ENCODE measurements around the gene GRB10.
"Not testable (repeated sequence)": the region's sequence is repeated elsewhere in the genome, so short reads cannot be mapped to it uniquely, and the experiment has no call there.

The GRB10 gene

DNA sequence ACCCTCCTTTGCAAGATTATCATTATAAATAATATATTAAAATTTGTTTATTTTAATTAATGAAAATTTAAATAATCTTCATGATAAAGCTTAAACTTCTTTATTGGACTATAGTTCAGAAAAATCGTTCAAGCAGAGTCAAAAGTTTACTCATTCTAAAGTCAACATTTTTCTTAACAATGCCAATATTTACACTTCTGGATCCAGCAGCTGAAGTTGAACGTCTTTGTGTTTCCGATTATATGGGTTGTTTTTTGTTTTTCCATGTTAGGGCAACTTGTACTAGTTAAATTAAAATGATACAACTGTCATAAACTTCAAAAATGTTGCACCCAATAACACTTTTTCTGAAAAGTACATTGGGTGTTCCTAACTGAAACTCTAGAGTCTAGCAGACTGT lies 43.8 kb downstream of the GRB10 start:
- no peak for DNase-seq

DNA sequence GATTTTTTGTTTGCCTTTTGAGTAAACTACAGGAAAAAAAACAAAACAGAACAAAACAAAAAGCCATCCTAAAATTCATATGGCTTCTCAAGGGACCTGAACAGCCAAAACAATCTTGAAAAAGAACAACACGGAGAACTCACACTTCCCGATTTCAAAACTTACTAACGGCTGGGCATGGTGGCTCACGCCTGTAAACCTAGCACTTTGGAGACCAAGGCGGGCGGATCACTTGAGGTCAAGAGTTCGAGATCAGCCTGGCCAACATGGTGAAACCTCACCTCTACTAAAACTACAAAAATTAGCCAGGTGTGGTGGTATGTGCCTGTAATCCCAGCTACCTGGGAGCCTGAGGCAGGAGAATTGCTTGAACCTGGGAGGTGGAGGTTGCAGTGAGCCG lies 46.9 kb downstream of the GRB10 start:
- DNase-seq, result not testable (repeated sequence)

DNA sequence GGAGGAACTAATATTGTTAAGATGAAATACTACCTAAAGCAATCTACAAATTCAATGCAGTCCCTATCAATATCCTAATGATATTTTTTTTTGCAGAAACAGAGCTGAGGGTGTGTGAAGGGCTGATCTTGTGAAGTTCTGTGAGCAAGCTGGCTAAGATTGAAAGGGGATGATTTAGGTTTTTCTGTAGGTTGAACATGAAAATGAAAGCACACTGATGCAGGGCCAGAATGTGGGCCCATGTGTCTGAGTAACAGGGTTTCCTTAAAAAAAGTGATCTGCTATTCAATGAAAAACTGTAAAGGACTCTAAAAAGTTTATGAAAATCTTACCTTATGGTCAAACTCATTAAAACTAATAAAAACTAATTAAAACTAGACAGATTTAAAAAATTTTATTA lies 47.4 kb downstream of the GRB10 start:
- no peak for DNase-seq

DNA sequence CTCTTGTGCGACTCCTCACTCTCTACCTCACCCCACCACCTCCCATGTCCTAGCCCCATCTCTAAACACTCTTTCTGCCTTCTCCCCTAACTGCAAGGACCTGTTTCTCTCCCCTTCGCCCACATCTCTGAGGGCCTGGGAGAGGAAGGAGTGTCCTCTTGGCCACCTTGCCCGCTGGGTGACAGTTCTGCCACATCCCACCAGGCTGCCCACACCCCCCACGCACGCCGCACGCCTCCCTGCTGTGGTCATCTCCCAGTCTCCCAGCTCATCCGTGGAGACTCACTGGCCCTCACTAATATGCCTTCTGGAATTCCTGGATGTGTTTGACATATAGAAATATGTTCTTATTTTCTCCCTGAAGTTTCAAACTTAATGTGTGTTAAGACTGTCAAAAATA lies 48.5 kb downstream of the GRB10 start:
- no peak for DNase-seq

DNA sequence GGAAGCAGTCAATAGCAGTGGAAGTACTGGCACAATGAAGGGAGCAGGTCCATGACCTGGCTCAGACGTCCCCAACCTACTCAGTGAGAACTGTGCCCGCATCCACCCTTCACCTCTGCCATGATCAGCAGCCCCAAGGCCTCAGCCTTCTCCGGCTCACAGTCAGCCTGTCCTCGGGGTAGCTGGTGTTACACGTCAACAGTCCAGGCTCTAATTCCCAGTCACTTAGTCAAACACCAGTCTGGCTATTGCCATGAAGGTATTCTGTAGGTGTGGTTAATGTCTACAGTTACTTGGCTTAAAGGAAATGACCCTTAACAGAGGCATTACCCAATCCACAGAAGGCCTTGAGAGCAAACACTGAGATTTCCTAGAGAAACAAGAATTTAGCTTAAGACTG lies 49.1 kb downstream of the GRB10 start:
- no peak for DNase-seq

DNA sequence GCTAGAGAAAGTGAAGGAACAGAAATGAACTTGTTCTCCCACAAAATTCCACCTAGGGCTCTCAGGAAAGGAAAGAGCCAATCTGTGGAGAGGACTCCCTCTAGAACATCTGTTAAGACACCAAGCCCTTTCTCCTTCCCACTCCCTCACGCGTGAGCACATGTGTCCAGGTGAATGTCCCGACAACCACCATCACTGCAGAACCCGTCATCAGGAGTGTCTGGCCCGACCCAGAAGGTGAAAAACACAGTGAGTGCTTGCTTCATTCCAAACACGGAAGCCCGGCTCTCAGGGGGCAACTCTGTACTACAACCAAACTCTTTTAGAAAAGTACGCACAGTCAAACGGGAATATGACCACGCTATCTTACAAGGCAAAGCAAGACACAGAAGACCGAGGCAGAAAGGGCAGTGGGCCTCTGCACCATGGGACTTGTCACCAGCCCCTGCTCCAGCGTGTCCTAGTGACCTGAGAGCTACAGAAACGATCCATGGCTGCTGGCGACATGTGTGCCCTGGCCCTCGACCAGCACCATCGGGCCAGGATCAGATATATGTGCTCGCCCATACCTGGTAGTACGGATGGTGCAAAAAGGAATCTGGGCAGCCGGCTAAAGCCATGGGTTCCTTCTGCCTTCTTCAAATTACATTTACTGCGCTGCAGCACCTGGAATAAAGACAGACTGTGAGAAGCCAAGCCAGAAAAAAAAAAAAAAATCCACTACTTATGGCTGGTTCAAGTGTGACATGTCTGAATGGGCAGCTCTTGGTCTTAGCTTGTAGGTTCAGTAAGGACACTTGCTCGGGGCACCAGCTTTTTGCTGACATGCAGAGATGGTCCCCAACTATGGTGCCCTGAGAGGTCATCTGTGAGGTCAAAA lies 50.8 kb downstream of the GRB10 start:
- no peak for DNase-seq

DNA sequence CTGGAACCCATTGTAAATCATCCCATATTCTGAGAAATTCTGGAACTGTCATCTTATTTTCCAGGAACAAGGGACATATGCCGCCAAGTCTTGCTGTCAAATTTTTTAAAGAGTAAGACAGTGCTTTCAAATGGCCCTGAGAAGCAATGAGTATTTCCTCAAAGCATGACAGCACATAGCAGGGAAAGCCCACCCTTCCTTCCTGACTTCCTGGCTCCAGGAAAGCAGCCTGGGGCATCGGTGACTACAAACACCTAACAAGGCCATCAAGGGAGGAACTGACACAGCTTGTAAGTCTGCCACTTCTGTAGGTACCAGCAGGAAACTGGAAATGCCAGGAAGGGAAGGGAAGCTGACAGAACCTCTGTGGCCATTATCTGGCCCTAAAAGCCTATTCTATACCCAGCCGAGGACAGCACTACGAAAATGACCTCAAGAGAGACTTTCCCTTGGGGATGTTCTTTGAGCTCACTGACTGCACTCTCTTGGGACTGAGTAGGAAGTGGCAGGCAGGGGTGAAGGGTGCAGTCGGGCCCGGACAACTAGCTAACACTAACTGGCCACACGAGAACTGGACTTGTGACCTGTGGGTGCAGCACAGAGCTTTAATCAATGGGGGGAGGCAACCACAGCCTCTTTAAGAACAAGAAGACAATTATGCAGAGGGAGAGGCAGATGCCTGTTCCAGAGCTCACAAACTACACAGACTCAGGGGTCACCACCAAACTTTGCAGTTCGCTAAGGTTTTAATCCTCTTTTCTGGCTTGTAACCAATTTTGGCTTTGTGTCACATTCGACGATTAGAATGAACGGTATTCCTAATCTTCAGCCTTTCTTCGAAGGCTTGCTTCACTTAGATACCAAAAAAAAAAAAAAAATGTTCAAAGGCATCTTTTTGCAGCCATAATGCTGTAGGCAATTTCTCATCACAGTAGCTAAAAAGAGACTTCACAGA lies 52.0 kb downstream of the GRB10 start:
- DNase-seq, result no peak

DNA sequence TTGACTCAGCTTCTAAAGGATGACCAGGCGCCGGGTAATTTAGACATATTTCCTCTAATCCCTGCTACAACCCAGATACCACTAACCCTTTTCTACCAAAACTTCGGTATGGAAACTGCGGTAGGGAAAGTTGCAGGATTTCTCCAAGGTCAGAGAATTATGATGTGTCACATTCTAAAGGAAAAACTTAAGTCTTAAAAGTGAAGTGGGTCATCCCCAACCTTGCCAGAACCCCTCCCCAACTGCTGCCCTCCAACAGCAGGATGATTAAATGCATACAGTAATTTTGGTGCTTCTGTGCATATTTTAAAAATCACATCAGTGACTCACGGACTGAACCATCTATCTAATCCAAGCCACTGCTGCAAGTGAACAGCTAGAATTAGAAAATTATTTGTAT lies 52.7 kb downstream of the GRB10 start:
- DNase-seq, result no peak

DNA sequence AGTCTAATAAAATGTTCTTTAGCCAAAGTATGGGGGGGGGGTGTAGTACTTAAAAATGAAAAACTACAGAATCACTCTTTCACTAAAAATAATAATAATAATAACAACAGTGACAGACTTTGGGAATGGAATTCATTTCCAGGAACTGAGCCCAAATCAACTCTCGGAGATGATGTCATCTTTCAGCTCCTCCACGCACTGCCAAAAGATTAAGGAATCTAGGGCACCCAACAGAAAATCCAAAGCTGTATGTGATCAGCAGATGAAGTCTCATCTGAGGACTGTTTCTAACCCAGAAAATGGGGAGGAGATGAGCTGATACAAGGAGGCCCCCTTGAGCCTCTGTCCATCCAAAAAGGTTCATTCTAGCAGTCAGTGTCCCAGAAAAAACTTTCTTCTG lies 54.5 kb downstream of the GRB10 start:
- DNase-seq, result no peak

DNA sequence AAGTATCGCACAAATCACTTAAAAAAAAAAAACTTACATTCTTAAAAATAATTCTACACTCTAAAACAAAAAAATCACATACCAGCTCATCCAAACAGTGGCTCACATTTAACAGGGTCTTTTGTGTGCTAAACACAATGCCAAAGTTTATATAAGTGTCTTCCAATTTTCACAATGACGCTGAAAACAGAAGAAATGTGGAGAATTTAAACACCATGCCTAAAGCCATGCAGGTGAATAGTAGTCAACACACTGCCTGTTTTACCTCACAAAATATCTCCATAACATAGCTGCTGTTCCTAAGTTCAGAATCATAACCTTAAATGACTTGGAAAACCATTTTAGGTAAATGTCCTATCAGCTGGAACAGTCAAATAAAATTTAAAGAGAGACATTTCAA lies 55.0 kb downstream of the GRB10 start:
- DNase-seq, result no peak

DNA sequence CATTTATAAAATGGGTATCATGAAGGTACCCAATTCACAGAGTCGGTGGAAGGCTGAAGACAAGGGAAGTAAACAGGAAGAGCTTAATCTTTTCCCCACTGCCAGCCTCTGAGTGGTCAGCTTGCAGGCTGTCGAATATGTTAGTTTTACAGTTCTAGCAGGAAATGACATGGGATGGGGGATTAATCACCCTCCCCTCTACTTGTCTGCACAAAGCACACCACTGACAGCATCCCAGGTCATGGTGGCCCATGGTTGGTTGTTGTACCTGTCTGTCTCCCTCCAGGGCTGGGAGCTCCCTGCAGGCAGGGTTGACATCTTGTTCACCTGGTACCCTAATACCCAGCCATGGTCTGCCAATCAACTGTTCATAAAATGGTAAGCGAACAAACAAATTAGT lies 55.6 kb downstream of the GRB10 start:
- DNase-seq, result no peak

DNA sequence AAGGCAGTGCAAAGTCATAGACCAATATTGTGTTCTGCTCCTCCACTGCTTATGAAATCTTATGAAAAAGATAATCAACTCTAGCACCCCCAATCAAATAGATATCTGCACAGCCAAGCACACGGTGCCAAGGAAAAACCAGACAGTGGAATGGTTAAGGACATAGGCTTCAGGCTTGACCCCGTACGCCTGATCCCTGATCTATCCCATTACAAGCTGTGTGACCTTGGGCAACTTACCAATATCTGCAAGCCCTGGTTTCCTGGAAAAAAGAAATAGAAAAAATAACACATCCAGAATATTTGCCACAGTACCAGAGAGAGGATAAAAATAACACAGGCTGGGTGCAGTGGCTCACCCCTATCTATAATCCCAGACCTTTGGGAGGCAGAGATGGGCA lies 56.9 kb downstream of the GRB10 start:
- no peak for DNase-seq

DNA sequence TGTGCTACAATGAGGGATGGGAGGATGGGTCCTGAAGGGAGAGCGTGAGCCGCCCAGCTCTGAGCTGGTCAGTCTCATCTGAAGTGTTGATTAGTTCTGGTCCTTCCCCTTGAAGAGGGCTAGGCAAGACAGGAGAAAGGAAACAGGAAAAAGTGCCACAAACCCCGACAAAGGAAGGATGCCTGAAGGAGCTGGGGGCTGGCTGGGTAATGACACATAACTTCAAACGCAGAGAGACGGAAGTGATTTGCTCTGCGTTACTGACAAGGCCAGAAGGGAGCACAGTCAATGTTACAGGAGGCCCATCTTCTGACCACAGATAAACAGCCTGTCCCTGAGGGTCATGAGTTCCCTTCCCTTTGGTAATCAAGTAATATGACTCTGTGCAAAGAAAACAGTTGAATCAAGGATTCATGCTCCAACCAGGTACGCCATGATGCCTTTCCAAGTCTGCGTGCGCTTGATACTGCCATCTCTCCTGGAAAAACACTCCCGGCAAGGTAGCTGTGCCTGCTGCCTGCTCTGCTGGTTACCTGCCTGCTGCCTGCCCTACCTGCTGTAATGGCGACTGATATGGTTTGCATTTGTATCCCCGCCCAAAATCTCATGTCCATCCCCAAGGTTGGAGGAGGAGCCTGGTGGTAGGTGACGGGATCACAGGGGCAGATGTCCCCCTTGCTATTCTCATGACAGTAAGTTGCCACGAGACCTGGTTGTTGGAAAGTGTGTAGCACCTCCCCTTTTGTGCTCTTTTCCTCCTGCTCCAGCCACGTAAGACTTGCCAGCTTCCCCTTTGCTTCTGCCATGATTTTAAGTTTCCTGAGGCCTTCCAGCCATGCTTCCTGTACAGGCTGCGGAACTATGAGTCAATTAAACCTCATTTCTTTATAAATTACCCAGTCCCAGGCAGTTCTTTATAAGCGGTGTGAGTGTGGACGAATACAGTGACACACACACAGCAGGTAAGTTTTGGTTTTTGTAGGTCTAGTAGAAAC lies 57.9 kb downstream of the GRB10 start:
- DNase-seq, result no peak

DNA sequence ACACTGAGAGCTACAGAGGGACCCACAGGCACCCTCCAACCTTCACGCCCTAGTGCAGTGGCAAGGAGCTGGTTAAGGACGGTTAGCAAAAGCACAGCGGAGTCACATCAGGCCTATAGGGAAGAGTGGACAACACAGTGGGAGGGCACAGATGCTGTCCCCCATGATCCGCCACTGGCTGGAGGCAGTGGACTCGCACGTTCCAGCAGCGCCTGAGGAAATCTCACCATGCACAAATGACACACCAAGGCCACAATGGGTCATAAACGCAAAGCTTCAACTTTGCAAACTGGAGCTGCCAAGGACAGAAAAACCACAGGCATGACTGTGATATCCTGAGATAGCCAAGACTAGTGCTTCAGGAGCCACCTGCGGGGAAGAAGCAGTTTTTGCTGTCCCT lies 58.8 kb downstream of the GRB10 start:
- DNase-seq, result no peak

DNA sequence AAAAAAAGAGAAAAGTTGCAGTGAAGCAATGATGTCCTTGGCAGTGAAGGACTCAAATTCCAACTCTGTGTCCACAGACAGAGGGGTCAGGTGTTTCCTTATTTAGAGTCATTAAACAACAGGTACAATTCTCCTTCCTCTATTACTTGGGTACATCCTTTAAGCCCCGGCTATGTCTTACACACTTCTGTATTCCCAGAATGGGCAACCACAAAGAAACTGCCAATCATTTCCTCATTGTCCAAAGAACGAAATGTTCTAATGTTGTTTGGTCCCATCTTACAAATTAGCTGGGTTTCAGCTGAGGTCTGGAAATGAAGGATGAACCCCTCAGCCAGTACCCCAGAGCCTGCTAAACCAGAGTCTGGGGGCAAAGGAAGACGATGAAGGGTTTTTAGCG lies 59.5 kb downstream of the GRB10 start:
- no peak for DNase-seq

DNA sequence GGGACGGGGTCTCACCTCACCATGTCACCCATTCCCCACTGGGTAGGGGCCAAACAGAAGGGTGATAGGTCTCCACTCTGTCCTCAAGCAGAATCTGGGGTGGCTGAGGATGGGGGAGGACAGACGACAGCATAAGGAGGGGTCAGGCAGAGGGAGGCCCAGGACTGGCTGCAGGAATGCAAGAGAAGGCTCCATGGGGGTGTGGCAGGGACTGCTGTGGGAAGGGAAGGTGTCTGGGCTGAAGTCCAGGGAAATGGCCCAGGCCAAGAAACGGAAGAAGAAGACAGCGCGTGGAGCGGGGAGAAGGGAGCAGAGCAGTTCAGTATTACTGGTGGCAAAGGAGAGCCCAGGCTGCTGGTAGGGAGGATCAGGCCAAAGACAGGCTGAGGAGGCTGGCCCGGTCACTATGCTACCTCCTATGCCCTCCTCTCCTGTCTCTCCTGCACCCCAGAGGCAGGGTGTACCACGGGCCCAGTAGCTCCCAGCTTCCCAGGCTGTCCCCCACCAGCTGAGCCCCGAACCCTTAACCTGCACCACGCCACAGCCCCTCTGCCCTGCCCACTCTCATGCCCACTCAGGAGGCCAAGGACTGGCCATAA lies 60.9 kb downstream of the GRB10 start:
- DNase-seq, result no peak

DNA sequence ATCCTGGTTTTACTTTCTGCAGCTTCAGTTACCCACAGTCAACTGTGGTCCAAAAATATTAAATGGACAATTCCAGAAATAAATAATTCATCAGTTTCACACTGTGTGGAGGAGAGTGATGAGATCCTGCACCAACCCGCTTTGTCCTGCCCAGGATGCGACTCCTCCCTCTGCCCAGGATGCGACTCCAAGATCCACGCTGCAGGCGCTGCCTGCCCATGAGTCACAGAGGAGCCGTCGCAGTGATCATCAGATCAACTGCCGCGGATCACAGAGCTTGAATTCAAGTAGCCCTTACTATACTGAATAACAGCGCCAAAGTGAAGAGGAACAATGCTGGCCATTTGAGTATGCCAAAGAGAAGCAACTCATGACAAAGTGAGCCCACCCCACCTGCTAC lies 61.5 kb downstream of the GRB10 start:
- DNase-seq, result no peak

DNA sequence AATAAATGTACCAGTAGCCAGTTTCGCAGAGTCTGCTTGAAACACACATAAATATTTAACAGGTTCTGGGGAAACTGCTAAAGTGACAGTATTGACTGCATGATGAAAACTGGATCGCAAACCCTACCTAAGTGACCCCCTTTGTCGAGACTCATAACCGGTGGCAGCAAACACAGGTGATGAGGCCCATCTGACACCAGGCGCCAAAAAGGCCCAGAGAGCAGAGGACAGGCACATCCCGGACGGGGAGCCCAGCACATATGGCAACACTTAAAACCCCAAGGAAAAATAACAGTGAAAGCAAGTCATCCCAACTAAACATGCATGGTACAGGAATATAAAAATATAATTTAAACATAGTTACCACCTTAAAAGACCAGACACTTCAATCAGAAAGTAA lies 62.4 kb downstream of the GRB10 start:
- no peak for DNase-seq

DNA sequence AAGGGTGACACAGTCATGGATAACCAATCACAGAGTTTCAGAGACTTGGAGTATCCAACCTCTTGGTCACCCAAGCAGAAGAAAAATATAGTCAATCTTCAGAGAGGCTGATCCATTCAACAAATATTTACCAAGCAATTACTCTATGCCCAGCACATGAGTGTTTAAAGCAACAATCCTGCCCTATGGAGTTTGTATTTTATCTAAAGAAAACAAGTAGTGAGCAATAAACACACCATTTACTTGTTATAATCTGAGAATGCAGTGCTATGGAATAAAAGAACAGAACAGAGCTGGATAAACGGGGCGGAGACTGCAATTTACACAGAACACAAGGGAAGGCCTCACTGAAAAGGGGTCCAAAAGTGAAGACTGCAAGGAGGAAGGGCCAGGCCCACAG lies 63.8 kb downstream of the GRB10 start:
- no peak for DNase-seq

DNA sequence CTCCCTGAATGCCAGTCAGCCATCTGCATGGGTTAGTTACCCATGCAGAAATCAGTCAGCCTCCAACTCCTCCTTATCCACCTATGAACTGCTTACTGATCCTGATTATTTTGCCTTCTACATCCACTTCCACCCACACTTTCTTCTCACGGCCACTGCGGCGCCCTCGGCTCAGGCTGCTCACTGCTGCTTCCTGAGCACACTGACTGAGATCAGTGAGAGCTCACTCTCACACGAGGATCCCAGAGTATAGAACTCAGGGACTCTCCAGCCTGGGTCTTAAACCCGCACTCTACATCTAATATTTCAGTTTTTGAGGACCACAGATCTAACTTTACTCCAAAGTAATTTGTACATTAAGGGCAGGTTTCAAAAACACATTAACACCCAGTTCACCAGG lies 64.4 kb downstream of the GRB10 start:
- DNase-seq, result no peak

DNA sequence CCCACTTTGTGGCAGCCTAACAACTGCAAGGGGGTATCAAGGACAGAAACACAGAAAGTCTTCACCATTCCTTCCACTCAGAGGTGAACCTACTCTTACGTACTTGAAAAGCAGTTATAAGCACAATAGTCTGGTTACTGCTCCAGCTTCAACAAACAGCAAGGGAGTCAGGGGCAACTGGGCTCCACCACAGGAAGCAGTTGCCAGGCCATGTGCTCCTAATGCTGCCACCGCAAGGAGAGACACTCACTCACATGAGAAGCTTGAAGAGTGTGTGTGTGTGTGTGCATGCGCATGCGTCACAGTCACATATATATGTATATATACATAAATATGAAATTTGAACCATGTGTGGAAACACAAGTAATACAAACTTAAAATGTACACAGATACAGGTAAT lies 65.5 kb downstream of the GRB10 start:
- DNase-seq, result no peak

DNA sequence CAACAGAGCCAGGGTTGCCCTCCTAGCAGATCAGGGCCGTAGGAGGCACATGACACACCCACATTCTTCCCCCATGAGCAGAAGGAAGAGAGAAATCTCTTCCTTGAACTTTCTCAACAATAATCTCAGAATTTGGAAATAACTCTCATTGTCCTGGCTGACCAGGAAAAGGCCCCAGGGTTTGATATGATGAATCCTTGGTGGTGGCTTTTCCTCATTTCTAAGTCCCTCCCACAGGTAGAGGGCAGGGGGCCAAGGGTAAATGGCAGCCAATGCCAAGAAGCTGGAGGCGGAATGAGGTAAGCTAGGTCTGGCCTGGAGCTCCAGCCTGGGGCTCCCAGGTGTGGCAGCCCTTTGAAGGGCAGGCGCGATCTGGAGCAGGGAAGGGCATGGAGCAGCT lies 67.8 kb downstream of the GRB10 start:
- no peak for DNase-seq
